Endometrial microvascular endothelial cells (primary cell): ENCODE measurements around the gene MAPK12. TPM values are rescaled to one million over a fixed set of nuclear protein-coding genes. Genes with fewer than 3 reads are reported as not detected.

Experiments
- in situ Hi-C: cut with HindIII; loops from 2 replicates; pipeline ENCODE4 v1.10.0; 2017; ENCODE audit warnings: low sequenced_read_pairs, low pct_unique_long_range_greater_than_20kb; ENCODE audit errors: inconsistent ontology term
- total RNA-seq: library from RNA; depleted of rRNA; stranded (reverse); fragments of >200 nt; gene quantifications from one replicate; pipeline ENCODE4 v1.2.3, GENCODE V29; 2015; ENCODE audit errors: inconsistent ontology term

Gene MAPK12
- 50.4 TPM for total RNA-seq

DNA sequence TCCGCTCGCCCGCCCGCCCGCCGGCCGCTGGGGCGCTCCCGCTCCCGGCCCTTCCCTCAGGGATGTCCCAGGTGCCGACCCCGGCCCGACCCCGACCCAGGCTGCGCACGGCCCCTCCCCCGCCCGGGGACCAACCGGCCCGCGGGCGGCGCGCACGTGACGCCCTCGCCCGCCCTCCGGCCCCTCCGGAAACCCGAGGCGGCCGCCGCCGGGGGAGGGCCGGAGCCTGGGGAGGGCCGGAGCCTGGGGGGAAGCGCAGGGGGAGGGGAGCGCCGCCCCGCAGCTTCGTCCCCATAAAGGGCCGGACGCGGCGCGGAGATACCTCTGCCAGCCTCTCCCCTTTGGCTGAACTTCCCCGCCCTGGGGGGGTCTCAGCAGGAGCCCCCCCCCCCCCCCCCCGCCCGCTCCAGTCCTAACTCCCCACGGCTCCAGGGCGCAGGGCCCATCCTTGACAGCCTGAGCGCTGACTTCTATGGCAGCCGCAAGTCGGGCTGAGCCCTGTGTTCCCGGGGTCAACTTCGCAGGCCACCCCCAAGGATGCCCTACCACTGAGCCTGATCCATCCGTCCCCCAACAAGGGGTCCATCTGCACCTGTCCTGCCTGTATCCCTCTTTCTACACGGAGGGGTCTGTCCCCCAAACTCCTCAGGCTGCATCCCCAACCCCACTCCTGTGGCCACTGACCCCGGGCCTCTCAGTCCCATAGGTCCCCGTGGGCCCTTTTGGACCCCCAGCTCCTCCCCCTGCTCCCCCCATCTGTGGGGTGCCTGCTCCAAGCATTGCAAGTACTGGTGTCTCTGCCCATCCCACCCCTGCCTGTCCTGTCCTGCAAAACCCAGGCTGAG lies at the start of gene MAPK12:
Gene MAPK12, minus strand, starts transcription at position 69 of the 845 bp plus-strand sequence. CDS start 174 bp downstream, outside the sequence.
- in situ Hi-C loops, result no loop called here

- in situ Hi-C loops, result no loop called here
These were observed 49.5 kb upstream of the MAPK12 start for GRCh38 chr22:50310949-50311444.

- in situ Hi-C loops, result no loop called here
These were observed 48.7 kb upstream of the MAPK12 start for GRCh38 chr22:50310031-50310722.

DNA sequence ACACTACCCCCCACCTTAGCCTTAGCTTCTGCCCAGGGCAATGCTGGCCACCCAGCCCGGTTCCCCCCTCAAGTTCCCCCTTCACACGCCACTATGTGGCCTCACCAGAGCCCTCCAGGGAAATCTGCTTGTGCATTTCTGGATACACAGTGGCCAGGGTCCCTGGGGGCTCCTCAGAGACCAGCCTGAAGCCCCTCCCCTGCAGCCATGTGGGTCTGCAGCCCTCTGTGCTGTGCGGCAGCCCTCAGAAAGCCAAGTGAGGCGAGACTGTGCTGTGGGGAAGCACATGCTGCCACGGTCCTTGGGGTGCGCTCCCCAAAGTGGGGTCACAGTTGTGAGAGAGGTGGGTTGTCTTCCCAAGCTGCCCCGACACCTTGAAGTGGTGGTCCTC lies 48.1 kb upstream of the MAPK12 start:
- in situ Hi-C loops, result no loop called here

GRCh38 chr22:50308986-50309600 lies 47.6 kb upstream of the MAPK12 start:
- in situ Hi-C loops, result no loop called here

GRCh38 chr22:50308597-50308935 lies 47.1 kb upstream of the MAPK12 start:
- in situ Hi-C loops, result no loop called here

GRCh38 chr22:50307890-50308596 lies 46.6 kb upstream of the MAPK12 start:
- in situ Hi-C loops, result no loop called here

DNA sequence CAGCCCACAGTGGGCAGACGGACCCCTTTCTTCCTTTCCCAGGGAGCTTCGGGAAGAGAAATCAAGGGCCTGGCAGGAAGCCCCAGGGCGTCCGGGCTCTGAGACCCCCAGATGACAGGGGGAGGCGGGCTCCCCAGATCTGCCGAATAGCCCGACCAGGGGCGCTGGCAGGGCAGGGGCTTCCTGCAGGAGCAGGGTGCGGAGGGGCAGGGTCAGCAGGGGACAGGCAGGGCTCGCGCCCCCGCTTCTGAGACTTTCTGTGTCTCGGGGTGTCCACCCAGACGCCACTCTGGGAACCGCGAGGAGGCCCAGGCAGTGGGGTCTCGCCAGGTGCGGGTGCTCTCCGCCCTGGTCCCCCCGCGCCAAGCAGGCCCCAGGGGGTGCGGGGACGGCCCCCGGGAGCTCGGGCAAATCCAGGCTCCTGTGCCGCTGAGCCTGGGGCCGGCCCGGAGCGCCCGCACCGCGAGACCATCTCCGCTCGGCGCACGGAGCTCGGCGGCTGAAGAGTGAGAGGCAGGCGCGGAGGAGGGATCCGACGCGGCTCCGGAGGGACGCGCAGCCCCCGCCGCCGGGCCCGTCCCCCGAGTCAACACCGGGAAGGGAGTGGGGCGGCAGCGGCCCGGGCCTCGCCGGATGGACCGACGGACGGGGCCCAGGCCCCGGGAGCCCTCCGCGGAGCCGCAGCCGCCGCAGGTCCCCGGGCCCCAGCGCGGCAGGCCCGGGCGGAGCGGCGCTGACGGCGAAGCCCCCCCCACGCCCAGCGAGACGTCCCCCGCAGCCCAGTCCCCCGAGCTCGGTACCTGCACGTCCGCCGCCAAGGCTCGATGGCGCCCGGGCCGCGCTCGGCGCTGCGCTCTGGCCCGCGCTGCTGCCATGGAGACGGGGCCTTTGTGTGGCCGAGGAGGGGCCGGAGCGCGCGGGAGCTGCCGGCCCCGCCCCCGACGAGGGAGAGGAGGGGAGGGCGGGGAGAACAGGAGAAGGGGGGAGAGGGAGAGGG lies 45.6 kb upstream of the MAPK12 start, which contains the start of gene PLXNB2:
Gene PLXNB2, minus strand, starts transcription at position 894 of the 997 bp plus-strand sequence. CDS start 17,062 bp downstream, outside the sequence.
- in situ Hi-C loops, result no loop called here

DNA sequence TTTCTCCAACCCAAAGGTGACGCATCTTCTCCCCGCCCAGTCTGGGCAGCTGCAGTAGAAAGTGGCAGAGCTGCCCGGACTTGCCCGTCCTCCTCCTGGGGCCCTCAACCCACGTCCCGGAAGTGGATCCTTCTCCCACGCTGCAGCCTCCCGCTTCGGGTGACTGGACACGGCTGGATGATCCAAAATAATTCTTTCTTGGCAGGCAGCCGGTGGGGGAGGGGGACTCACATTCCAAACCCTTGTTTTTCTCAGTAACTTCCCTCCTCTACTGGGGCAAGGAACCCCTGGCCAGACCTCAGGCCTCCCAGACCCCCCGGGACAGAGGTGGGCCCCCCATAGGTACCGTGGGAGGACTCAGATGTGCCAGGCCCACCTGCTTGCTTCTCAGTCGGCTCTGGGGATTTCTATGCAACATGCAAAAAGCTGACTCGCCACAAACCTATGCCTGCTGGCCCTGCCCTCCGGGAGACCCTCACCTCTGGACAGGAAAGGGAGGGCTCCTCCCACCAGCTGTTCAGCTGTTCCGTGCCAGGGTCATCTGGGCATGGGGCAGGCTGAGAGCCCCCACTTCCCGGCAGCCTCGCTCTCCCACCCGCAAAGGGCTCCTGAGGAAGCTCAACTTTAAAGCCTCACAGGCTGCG lies 44.6 kb upstream of the MAPK12 start:
- in situ Hi-C loops, result no loop called here

- in situ Hi-C loops, result no loop called here
These were observed 44.0 kb upstream of the MAPK12 start for GRCh38 chr22:50305393-50305922.

GRCh38 chr22:50304528-50305392 lies 43.3 kb upstream of the MAPK12 start:
- in situ Hi-C loops, result no loop called here

- in situ Hi-C loops, result no loop called here
These were observed 42.5 kb upstream of the MAPK12 start for GRCh38 chr22:50303848-50304527.

DNA sequence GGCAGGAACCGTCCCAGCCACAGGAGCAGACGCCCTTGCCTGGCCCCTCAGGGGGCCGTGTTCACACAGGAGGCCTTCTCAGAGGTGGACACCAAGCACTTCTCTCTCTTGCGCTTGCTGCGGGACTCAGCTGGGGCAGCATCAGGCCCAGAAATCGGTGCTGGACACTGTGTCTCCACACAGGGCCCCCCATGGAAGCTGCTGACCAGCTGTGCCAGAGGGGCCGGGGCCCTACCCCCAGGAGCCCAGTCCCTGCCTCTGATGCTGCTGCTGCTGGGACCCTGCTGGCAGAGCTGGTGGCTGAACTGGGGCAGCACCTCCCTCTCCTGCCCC lies 42.0 kb upstream of the MAPK12 start:
- in situ Hi-C loops, result no loop called here

DNA sequence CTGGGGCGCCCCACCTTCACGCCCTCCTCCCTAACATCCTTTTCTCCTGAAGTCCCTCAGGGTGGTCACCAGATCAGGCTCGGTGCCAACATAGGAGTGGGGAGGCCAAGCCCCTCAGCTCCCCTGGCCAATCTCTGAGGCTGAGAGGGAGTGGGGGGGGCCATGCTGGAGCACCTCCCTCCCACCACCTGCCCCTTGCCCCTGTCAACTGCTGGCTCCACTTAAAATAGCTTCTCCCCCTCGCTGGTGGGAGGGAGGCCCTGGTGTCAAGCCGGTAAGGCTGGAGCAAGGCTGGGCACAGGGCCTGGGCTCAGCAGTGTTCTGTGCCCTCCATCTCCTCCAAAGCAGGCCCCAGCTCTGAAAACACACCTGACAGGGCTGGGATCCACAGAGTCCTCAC lies 41.1 kb upstream of the MAPK12 start:
- in situ Hi-C loops, result no loop called here

- in situ Hi-C loops, result no loop called here
These were observed 40.6 kb upstream of the MAPK12 start for GRCh38 chr22:50302041-50302541.

DNA sequence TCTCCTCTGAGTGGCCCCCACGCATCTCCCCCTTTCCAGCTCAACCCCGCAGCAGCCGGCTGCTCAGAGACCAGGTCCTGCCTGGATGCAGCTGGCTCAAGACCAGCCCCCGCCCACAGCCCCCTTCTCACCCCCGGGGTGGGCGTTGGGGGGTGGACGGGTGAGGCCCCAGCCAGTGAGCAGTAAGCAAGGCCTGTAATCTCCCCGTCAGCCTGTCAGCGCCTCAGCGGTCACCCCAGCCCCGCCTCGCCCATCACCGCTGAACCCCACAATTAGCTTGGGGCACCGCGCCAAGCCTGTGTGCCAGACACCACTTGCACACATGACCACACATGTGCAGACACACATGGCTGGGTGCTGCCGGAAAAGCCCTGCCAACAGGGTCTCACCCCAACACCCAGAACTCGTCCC lies 40.1 kb upstream of the MAPK12 start:
- in situ Hi-C loops, result no loop called here
